A673 (cell line): ENCODE data around the gene EDEM3.

ENCODE experiments used
- CTCF ChIP-seq: fragments of 300-800, 200-600 bp; sonication (generic); conservative IDR thresholded peaks from 2 replicates; pipeline ENCODE4 v1.5.1; 2017; ENCODE audit warnings: low read depth, mild to moderate bottlenecking, antibody characterized with exemption, low read length, moderate library complexity, mixed read lengths
- EZH2 ChIP-seq: fragments of 200-600 bp; sonication (generic); IDR thresholded peaks from 2 replicates; pipeline ENCODE4 v1.6.1; 2017; ENCODE audit warnings: borderline replicate concordance, low read depth, mild to moderate bottlenecking, mixed read lengths, antibody characterized with exemption, low read length; ENCODE audit not compliant: poor library complexity, severe bottlenecking

GRCh38 chr1:184660462-184661191 lies 94.0 kb downstream of the EDEM3 start:
- TF ChIP-seq CTCF (no peak), EZH2 (no peak)
